Heart left ventricle (tissue), 16 donors: ENCODE measurements around the gene NKAIN2. TPM values are rescaled to one million over a fixed set of nuclear protein-coding genes. Genes with fewer than 3 reads are reported as not detected.

Experiments used
- ATAC-seq, 4 donors: fragments of 200-7000 bp; cut with Tn5 transposase; one replicate each; pipeline ENCODE4 v1.9.1; 2020 to 2022; ENCODE audit warnings: moderate library complexity in 4 of 4, mild to moderate bottlenecking in 3 of 4, moderate number of reproducible peaks in 1 of 4
- DNase-seq, 5 donors: peaks; one replicate each; pipeline ENCODE4 v3.0.0-alpha.2; 2020
- H3K27ac ChIP-seq, 12 donors: fragments of 200-600 bp; sonication (generic) in 4 of 12; one replicate each; pipeline versions ENCODE4 v1.5.0 to v1.8.0; 2016 to 2022; ENCODE audit warnings: mild to moderate bottlenecking in 2 of 12
- H3K27me3 ChIP-seq, 9 donors: fragments of 200-600 bp; sonication (generic) in 2 of 9; one replicate each; pipeline versions ENCODE4 v1.5.1 to v1.8.0; 2016 to 2022; ENCODE audit warnings: mild to moderate bottlenecking in 3 of 9
- H3K36me3 ChIP-seq, 9 donors: fragments of 200-600 bp; sonication (generic) in 2 of 9; one replicate each; pipeline versions ENCODE4 v1.5.0 to v1.8.0; 2018 to 2022; ENCODE audit warnings: mild to moderate bottlenecking in 2 of 9
- H3K4me1 ChIP-seq, 12 donors: fragments of 200-600 bp; sonication (generic) in 4 of 12; one replicate each; pipeline versions ENCODE4 v1.5.0 to v1.8.0; 2016 to 2022; ENCODE audit warnings: mild to moderate bottlenecking in 3 of 12
- H3K4me3 ChIP-seq, 12 donors: fragments of 200-600 bp; sonication (generic) in 4 of 12; one replicate each; pipeline versions ENCODE4 v1.5.0 to v1.8.0; 2017 to 2022; ENCODE audit warnings: mild to moderate bottlenecking in 9 of 12, moderate library complexity in 4 of 12
- H3K9me3 ChIP-seq, 12 donors: fragments of 200-600 bp; sonication (generic) in 4 of 12; one replicate each; pipeline versions ENCODE4 v1.5.0 to v1.8.0; 2016 to 2022; ENCODE audit warnings: mild to moderate bottlenecking in 1 of 12
- CTCF ChIP-seq, 12 donors: fragments of 200-600 bp; sonication (generic) in 4 of 12; IDR thresholded peaks; one replicate each; pipeline versions ENCODE4 v1.5.0 to v1.8.0; 2018 to 2022; ENCODE audit warnings: antibody characterized with exemption in 12 of 12, mild to moderate bottlenecking in 5 of 12
- POLR2A ChIP-seq, 2 donors: fragments of 450-650 bp; IDR thresholded peaks; one replicate each; pipeline ENCODE4 v1.6.1; 2017; ENCODE audit warnings: antibody characterized with exemption in 2 of 2, mild to moderate bottlenecking in 2 of 2, moderate library complexity in 2 of 2
- WGBS, 4 donors: extraction: QIAGEN DNeasy Blood & Tissue Kit in 2 of 4; methylation state at CpG; one replicate each; pipeline versions ENCODE4 v1.1.5 to v1.1.7; 2013 to 2018; 5-methylcytosine and 5-hydroxymethylcytosine counted together
- intact Hi-C, 10 donors: fragments of 100-400 bp; cut with DNase I; formaldehyde crosslinking; loops; one replicate each; pipeline versions ENCODE4 v1.11.1 to v1.14.2; 2022
- polyA plus RNA-seq, 2 donors: library from polyadenylated mRNA; stranded (reverse); fragments of 200-250 nt; gene quantifications; one replicate each; pipeline ENCODE4 v1.2.3, GENCODE V29; 2013
- total RNA-seq, 9 donors: library from RNA; depleted of rRNA in 2 of 9; stranded (reverse); fragments of >200 nt in 2 of 9; fragmentation: NEBNext Ultra II Directional in 3 of 9; extraction: Animal tissue kit (Norgen Biotek cat#: 25700) in 3 of 9; gene quantifications; one replicate each; pipeline versions ENCODE4 v1.1.0 to v1.2.4, GENCODE V29; 2016 to 2023
- donor health status: ischemic (EF 13 %, LVEDD 7.1; RV severe dilation, severe dysfunction).
- donor health status: healthy with polysubstance abuse.
- donor health status: DM: no; HTN: yes; CAD: no.
- donor health status: DM: no; HTN: no; CAD: no.
- donor health status: ischemic (EF 25% LVEDD 6.9; RV normal size, moderate dysfunction).
- donor health status: ischemic (EF 25% LVEDD 5.7; RV mildly dilated, moderate dysfunction).
- donor health status: healthy.
- donor health status: DM: yes; HTN: yes; CAD: no.
- donor health status: ischemic (EF 35%, LVEDD 5.7; RV mildly dilated, moderate dysfunction).
- donor health status: nonischemic (EF 11% LVEDD 7.7; RV severe dilation, severe dysfunction).
- donor health status: DM: yes; HTN: yes; CAD: no.
- donor health status: PGD.
- donor health status: ischemic (EF 29% LVEDD 5.4; RV normal size, mild dysfunction).
- donor health status: nonischemic (EF 23%, LVEDD 6.1; RV moderate dilation, normal function).

The NKAIN2 gene
- total and polyA plus RNA-seq, 11 donors, result 0.19 to 0.83 (median 0.33) TPM; not detected in 2

GRCh38 chr6:123768921-123769320 is 34.7 kb upstream of the NKAIN2 start:
- 65 to 80% (median 67%) methylated on average over 2 of the region's 2 CpGs for WGBS, 4 donors
- H3K27ac ChIP-seq, result no peak overlapping the region
- no peak overlapping the region for H3K4me3 ChIP-seq
- no peaks in the 10 kb centered on the region for H3K36me3 ChIP-seq
- TF ChIP-seq CTCF (IDR thresholded peaks at IDR 0.05), result no peak
- no peak for TF ChIP-seq POLR2A (IDR thresholded peaks at IDR 0.05)
- H3K27me3 ChIP-seq, result no peaks in the 10 kb centered on the region
- DNase-seq (no peak), ATAC-seq (no peak)
- H3K9me3 ChIP-seq, result no peaks in the 10 kb centered on the region
- H3K4me1 ChIP-seq, result no peaks in the 10 kb centered on the region
- intact Hi-C loops, result no loop called here

- WGBS, 4 donors, result 78 to 89% (median 80%) methylated on average over 2 of the region's 2 CpGs
- ATAC-seq, result no peak
- no peak for DNase-seq
- Histone ChIP-seq H3K36me3 (no peaks in the 10 kb centered on the region), H3K9me3 (no peaks in the 10 kb centered on the region), H3K27ac (no peak overlapping the region), H3K4me1 (no peaks in the 10 kb centered on the region), H3K27me3 (no peaks in the 10 kb centered on the region), H3K4me3 (no peak overlapping the region)
- intact Hi-C loops, result no loop called here
- TF ChIP-seq POLR2A (IDR thresholded peaks at IDR 0.05) (no peak), CTCF (IDR thresholded peaks at IDR 0.05) (no peak)
Measured at GRCh38 chr6:123769431-123769830, 34.2 kb upstream of the NKAIN2 start.

- H3K4me1 ChIP-seq, result no peaks in the 10 kb centered on the region
- H3K27me3 ChIP-seq, result no peaks in the 10 kb centered on the region
- ATAC-seq, result no peak
- WGBS, 4 donors, result 50 to 72% (median 61%) methylated on average over 3 of the region's 3 CpGs
- DNase-seq, result no peak
- H3K4me3 ChIP-seq, result no peak overlapping the region
- no peaks in the 10 kb centered on the region for H3K9me3 ChIP-seq
- no peak for TF ChIP-seq POLR2A (IDR thresholded peaks at IDR 0.05)
- no peak for TF ChIP-seq CTCF (IDR thresholded peaks at IDR 0.05)
- intact Hi-C loops, result loop anchor here in 1 of 10 donors (10.0 kb wide), 1 partner anchor 1024 kb away; no protein-coding TSS in a partner anchor
- H3K27ac ChIP-seq, result no peak overlapping the region
- no peaks in the 10 kb centered on the region for H3K36me3 ChIP-seq
Measured at GRCh38 chr6:123770247-123770949, 33.3 kb upstream of the NKAIN2 start.

GRCh38 chr6:123771126-123771525 is 32.5 kb upstream of the NKAIN2 start:
- intact Hi-C loops, result loop anchor here in 1 of 10 donors (10.0 kb wide), 1 partner anchor 1024 kb away; no protein-coding TSS in a partner anchor

More at GRCh38 chr6:123771126-123771525, 32.5 kb upstream of the NKAIN2 start:
- H3K36me3 ChIP-seq, result no peaks in the 10 kb centered on the region
- no peaks in the 10 kb centered on the region for H3K4me1 ChIP-seq
- ATAC-seq (no peak), DNase-seq (no peak)
- no peak overlapping the region for H3K4me3 ChIP-seq
- no peak for TF ChIP-seq CTCF (IDR thresholded peaks at IDR 0.05)
- no peak for TF ChIP-seq POLR2A (IDR thresholded peaks at IDR 0.05)
- no peaks in the 10 kb centered on the region for H3K9me3 ChIP-seq
- WGBS, 4 donors, result 62 to 67% (median 64%) methylated on average over 2 of the region's 2 CpGs
- H3K27ac ChIP-seq, result no peak overlapping the region
- H3K27me3 ChIP-seq, result no peaks in the 10 kb centered on the region
